Measurements from ENCODE around the gene PHC2. TPM values are rescaled to one million over a fixed set of nuclear protein-coding genes. Genes with fewer than 3 reads are reported as not detected.

PHC2 gene
- polyA plus RNA-seq, 1 donor (not counting 4 experiments of a cell fraction or from before 2014, with no cell fraction given), result 51.7 TPM

- dilution Hi-C loops (cut with MboI; ENCODE audit: extremely low pct_ligation_motif_present, low sequenced_read_pairs), result no loop called here
- FAIRE-seq, result no peak
- Histone ChIP-seq H3K27me3 (ENCODE audit: control insufficient read depth, extremely low read depth, insufficient read depth, low read length) (no peaks in the 10 kb centered on the region), H2AFZ (ENCODE audit: control insufficient read depth, low read length) (no peak overlapping the region), H3K36me3 (ENCODE audit: control insufficient read depth in 2 of 2, extremely low read depth in 1 of 2, insufficient read depth in 2 of 2, low read length in 2 of 2) (peaks cover 16 to 25% of the 10 kb centered on the region in 2 experiments), H3K4me3 (ENCODE audit: control insufficient read depth in 2 of 3, extremely low read depth in 1 of 3, insufficient read depth in 2 of 3, low read depth in 1 of 3, low read length in 3 of 3) (no peak overlapping the region), H4K20me1 (ENCODE audit: control insufficient read depth, extremely low read depth, insufficient read depth, low read length) (no peaks in the 10 kb centered on the region), H3K9me1 (ENCODE audit: control insufficient read depth, extremely low read depth, insufficient read depth, low read length) (no peaks in the 10 kb centered on the region), H3K4me1 (ENCODE audit: control insufficient read depth, extremely low read depth, insufficient read depth, low read length) (peaks cover 9% of the 10 kb centered on the region), H3K27ac (ENCODE audit: control insufficient read depth, insufficient read depth, low read length) (no peak overlapping the region), H3K9ac (ENCODE audit: control insufficient read depth, extremely low read depth, insufficient read depth, low read length) (no peak overlapping the region), H3K79me2 (ENCODE audit: control insufficient read depth, insufficient read depth, low read length) (no peaks in the 10 kb centered on the region), H3K4me2 (ENCODE audit: control insufficient read depth, extremely low read depth, insufficient read depth, low read depth, low read length) (no peak overlapping the region), H3K9me3 (ENCODE audit: control insufficient read depth, low read depth, low read length) (no peaks in the 10 kb centered on the region)
- TF ChIP-seq EZH2 (IDR thresholded peaks at IDR 0.05; ENCODE audit: low read length) (no peak), CTCF (optimal IDR thresholded peaks at IDR 0.05 in 1 of 3, IDR thresholded peaks at IDR 0.05 in 1 of 3, conservative IDR thresholded peaks at IDR 0.05 in 1 of 3; ENCODE audit: extremely low read depth in 1 of 3, insufficient read depth in 2 of 3, low read length in 3 of 3) (no peak)
- no peak for DNase-seq (ENCODE audit: low read depth, low spot score)
Measured at GRCh38 chr1:33358114-33358794, 72.6 kb downstream of the PHC2 start.

- FAIRE-seq (no peak), DNase-seq (ENCODE audit: low read depth, low spot score) (no peak)
- Histone ChIP-seq H3K4me1 (ENCODE audit: control insufficient read depth, extremely low read depth, insufficient read depth, low read length) (peaks cover 9% of the 10 kb centered on the region), H3K9me3 (ENCODE audit: control insufficient read depth, low read depth, low read length) (no peaks in the 10 kb centered on the region), H3K27ac (ENCODE audit: control insufficient read depth, insufficient read depth, low read length) (no peak overlapping the region), H3K27me3 (ENCODE audit: control insufficient read depth, extremely low read depth, insufficient read depth, low read length) (no peaks in the 10 kb centered on the region), H3K79me2 (ENCODE audit: control insufficient read depth, insufficient read depth, low read length) (no peaks in the 10 kb centered on the region), H3K9me1 (ENCODE audit: control insufficient read depth, extremely low read depth, insufficient read depth, low read length) (no peaks in the 10 kb centered on the region), H2AFZ (ENCODE audit: control insufficient read depth, low read length) (no peak overlapping the region), H4K20me1 (ENCODE audit: control insufficient read depth, extremely low read depth, insufficient read depth, low read length) (no peaks in the 10 kb centered on the region), H3K36me3 (ENCODE audit: control insufficient read depth in 2 of 2, extremely low read depth in 1 of 2, insufficient read depth in 2 of 2, low read length in 2 of 2) (peaks cover 16 to 24% of the 10 kb centered on the region in 2 experiments), H3K4me2 (ENCODE audit: control insufficient read depth, extremely low read depth, insufficient read depth, low read depth, low read length) (no peak overlapping the region), H3K4me3 (ENCODE audit: control insufficient read depth in 2 of 3, extremely low read depth in 1 of 3, insufficient read depth in 2 of 3, low read depth in 1 of 3, low read length in 3 of 3) (no peak overlapping the region), H3K9ac (ENCODE audit: control insufficient read depth, extremely low read depth, insufficient read depth, low read length) (no peak overlapping the region)
- dilution Hi-C loops (cut with MboI; ENCODE audit: extremely low pct_ligation_motif_present, low sequenced_read_pairs), result no loop called here
- TF ChIP-seq EZH2 (IDR thresholded peaks at IDR 0.05; ENCODE audit: low read length), result no peak
- TF ChIP-seq CTCF (optimal IDR thresholded peaks at IDR 0.05 in 1 of 3, IDR thresholded peaks at IDR 0.05 in 1 of 3, conservative IDR thresholded peaks at IDR 0.05 in 1 of 3; ENCODE audit: extremely low read depth in 1 of 3, insufficient read depth in 2 of 3, low read length in 3 of 3), result no peak
Measured at GRCh38 chr1:33357099-33357498, 73.8 kb downstream of the PHC2 start.
